ENCODE data around the gene IFNG. TPM values are rescaled to one million over a fixed set of nuclear protein-coding genes. Genes with fewer than 3 reads are reported as not detected.
A peak's percentile ranks its signal among the peaks of the same experiment; 100 is the strongest.

The IFNG gene
- total RNA-seq, 1 donor from 2014 or later, result not detected

- DNase-seq (ENCODE audit: low spot score in 2 of 2, unreplicated experiment in 2 of 2), result no peak
- TF ChIP-seq CTCF (IDR thresholded peaks at IDR 0.05; ENCODE audit: unreplicated experiment), result no peak
- H3K27me3 Mint-ChIP-seq (ENCODE audit: low read depth), result no peaks in the 10 kb centered on the region
- peaks cover 7% of the 10 kb centered on the region for H3K9me3 Mint-ChIP-seq
- peaks cover 21% of the 10 kb centered on the region for H3K4me1 Mint-ChIP-seq
- H3K36me3 Mint-ChIP-seq, result no peaks in the 10 kb centered on the region
- H3K27ac Mint-ChIP-seq, result no peak overlapping the region
- no peak overlapping the region for H3K4me3 Mint-ChIP-seq
Observed at GRCh38 chr12:68163560-68164081, 4.1 kb upstream of the IFNG start.

GRCh38 chr12:68162374-68162773 is 2.8 kb upstream of the IFNG start:
- Mint-ChIP-seq H3K27ac (peak overlapping the region; percentile 47), H3K4me3 (no peak overlapping the region), H3K36me3 (no peaks in the 10 kb centered on the region), H3K9me3 (peaks cover 7% of the 10 kb centered on the region), H3K4me1 (peaks cover 21% of the 10 kb centered on the region), H3K27me3 (ENCODE audit: low read depth) (no peaks in the 10 kb centered on the region)
- no peak for DNase-seq (ENCODE audit: low spot score in 2 of 2, unreplicated experiment in 2 of 2)
- TF ChIP-seq CTCF (IDR thresholded peaks at IDR 0.05; ENCODE audit: unreplicated experiment), result no peak

- H3K36me3 Mint-ChIP-seq, result no peaks in the 10 kb centered on the region
- peaks cover 2% of the 10 kb centered on the region for H3K9me3 Mint-ChIP-seq
- no peaks in the 10 kb centered on the region for H3K27me3 Mint-ChIP-seq (ENCODE audit: low read depth)
- peaks cover 25% of the 10 kb centered on the region for H3K4me1 Mint-ChIP-seq
- DNase-seq (ENCODE audit: low spot score in 2 of 2, unreplicated experiment in 2 of 2), result no peak
- TF ChIP-seq CTCF (IDR thresholded peaks at IDR 0.05; ENCODE audit: unreplicated experiment), result peak; percentile 49
- H3K4me3 Mint-ChIP-seq, result no peak overlapping the region
- no peak overlapping the region for H3K27ac Mint-ChIP-seq
Observed at GRCh38 chr12:68158432-68158831, 1.1 kb downstream of the IFNG start.

GRCh38 chr12:68157380-68157779 is 2.2 kb downstream of the IFNG start:
- TF ChIP-seq CTCF (IDR thresholded peaks at IDR 0.05; ENCODE audit: unreplicated experiment), result no peak
- no peak overlapping the region for H3K27ac Mint-ChIP-seq
- peaks cover 8% of the 10 kb centered on the region for H3K9me3 Mint-ChIP-seq
- DNase-seq (ENCODE audit: low spot score in 2 of 2, unreplicated experiment in 2 of 2), result no peak
- H3K27me3 Mint-ChIP-seq (ENCODE audit: low read depth), result no peaks in the 10 kb centered on the region
- H3K4me3 Mint-ChIP-seq, result no peak overlapping the region
- peaks cover 14% of the 10 kb centered on the region for H3K4me1 Mint-ChIP-seq
- H3K36me3 Mint-ChIP-seq, result no peaks in the 10 kb centered on the region

- H3K9me3 Mint-ChIP-seq, result peaks cover 12% of the 10 kb centered on the region
Observed at GRCh38 chr12:68156636-68157035, 2.9 kb downstream of the IFNG start.

More at GRCh38 chr12:68156636-68157035, 2.9 kb downstream of the IFNG start:
- no peaks in the 10 kb centered on the region for H3K27me3 Mint-ChIP-seq (ENCODE audit: low read depth)
- no peak overlapping the region for H3K27ac Mint-ChIP-seq
- no peak overlapping the region for H3K4me3 Mint-ChIP-seq
- H3K4me1 Mint-ChIP-seq, result peaks cover 8% of the 10 kb centered on the region
- TF ChIP-seq CTCF (IDR thresholded peaks at IDR 0.05; ENCODE audit: unreplicated experiment), result no peak
- no peaks in the 10 kb centered on the region for H3K36me3 Mint-ChIP-seq
- no peak for DNase-seq (ENCODE audit: low spot score in 2 of 2, unreplicated experiment in 2 of 2)

Data from mesothelial cell of epicardium (in vitro differentiated cells).